Measurements from ENCODE around the gene MISP. TPM values are rescaled to one million over a fixed set of nuclear protein-coding genes. Genes with fewer than 3 reads are reported as not detected.
A peak's percentile ranks its signal among the peaks of the same experiment; 100 is the strongest.

Gene MISP
- total and polyA plus RNA-seq, 9 of the 15 experiments (the other 6 are each of a cell fraction or from before 2014, with no cell fraction given), result 0.04 to 0.29 (median 0.05) TPM; not detected in 5

DNA sequence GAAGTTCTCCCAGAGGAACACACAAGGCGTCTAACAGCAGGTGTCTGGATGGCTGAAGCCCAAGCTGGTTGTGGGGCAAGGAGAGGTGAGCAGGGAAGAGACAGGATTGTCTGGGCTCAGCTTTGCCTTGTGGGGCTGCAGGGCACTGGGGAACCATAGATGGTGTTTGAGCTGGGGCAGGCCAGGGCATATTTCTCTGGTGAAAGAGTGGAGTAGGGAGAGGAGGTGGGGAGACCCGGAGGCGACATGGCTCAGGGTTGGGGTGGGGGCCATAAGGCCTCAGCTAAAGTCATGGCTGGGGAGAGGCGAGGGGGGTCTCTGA, 47.6 kb upstream of the MISP start (continued):
- TF ChIP-seq, protein P1, sequence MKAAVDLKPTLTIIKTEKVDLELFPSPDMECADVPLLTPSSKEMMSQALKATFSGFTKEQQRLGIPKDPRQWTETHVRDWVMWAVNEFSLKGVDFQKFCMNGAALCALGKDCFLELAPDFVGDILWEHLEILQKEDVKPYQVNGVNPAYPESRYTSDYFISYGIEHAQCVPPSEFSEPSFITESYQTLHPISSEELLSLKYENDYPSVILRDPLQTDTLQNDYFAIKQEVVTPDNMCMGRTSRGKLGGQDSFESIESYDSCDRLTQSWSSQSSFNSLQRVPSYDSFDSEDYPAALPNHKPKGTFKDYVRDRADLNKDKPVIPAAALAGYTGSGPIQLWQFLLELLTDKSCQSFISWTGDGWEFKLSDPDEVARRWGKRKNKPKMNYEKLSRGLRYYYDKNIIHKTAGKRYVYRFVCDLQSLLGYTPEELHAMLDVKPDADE (conservative IDR thresholded peaks at IDR 0.05; ENCODE audit: control insufficient read depth, low read depth, low read length), result no peak
- TF ChIP-seq, protein P2, sequence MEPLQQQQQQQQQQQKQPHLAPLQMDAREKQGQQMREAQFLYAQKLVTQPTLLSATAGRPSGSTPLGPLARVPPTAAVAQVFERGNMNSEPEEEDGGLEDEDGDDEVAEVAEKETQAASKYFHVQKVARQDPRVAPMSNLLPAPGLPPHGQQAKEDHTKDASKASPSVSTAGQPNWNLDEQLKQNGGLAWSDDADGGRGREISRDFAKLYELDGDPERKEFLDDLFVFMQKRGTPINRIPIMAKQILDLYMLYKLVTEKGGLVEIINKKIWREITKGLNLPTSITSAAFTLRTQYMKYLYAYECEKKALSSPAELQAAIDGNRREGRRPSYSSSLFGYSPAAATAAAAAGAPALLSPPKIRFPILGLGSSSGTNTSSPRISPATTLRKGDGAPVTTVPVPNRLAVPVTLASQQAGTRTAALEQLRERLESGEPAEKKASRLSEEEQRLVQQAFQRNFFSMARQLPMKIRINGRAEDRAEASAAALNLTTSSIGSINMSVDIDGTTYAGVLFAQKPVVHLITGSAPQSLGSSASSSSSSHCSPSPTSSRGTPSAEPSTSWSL (CRISPR knock-in tag; IDR thresholded peaks at IDR 0.05; ENCODE audit: borderline replicate concordance), result no peak
- TF ChIP-seq, protein P3, sequence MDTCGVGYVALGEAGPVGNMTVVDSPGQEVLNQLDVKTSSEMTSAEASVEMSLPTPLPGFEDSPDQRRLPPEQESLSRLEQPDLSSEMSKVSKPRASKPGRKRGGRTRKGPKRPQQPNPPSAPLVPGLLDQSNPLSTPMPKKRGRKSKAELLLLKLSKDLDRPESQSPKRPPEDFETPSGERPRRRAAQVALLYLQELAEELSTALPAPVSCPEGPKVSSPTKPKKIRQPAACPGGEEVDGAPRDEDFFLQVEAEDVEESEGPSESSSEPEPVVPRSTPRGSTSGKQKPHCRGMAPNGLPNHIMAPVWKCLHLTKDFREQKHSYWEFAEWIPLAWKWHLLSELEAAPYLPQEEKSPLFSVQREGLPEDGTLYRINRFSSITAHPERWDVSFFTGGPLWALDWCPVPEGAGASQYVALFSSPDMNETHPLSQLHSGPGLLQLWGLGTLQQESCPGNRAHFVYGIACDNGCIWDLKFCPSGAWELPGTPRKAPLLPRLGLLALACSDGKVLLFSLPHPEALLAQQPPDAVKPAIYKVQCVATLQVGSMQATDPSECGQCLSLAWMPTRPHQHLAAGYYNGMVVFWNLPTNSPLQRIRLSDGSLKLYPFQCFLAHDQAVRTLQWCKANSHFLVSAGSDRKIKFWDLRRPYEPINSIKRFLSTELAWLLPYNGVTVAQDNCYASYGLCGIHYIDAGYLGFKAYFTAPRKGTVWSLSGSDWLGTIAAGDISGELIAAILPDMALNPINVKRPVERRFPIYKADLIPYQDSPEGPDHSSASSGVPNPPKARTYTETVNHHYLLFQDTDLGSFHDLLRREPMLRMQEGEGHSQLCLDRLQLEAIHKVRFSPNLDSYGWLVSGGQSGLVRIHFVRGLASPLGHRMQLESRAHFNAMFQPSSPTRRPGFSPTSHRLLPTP (IDR thresholded peaks at IDR 0.05; ENCODE audit: borderline replicate concordance, extremely low read depth, insufficient read length), result no peak
- TF ChIP-seq, protein P4, sequence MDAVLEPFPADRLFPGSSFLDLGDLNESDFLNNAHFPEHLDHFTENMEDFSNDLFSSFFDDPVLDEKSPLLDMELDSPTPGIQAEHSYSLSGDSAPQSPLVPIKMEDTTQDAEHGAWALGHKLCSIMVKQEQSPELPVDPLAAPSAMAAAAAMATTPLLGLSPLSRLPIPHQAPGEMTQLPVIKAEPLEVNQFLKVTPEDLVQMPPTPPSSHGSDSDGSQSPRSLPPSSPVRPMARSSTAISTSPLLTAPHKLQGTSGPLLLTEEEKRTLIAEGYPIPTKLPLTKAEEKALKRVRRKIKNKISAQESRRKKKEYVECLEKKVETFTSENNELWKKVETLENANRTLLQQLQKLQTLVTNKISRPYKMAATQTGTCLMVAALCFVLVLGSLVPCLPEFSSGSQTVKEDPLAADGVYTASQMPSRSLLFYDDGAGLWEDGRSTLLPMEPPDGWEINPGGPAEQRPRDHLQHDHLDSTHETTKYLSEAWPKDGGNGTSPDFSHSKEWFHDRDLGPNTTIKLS (IDR thresholded peaks at IDR 0.05; ENCODE audit: borderline replicate concordance, low read depth), result no peak; the same call in 1 of the 2 replicates
- TF ChIP-seq SRSF1 (IDR thresholded peaks at IDR 0.05; ENCODE audit: low read depth, low read length) (no peak), ARNT (IDR thresholded peaks at IDR 0.05) (peak in 1 of 2 experiments; percentile 68; a peak in 1 of 4 replicates), PRMT5 (CRISPR knock-in tag; IDR thresholded peaks at IDR 0.05) (no peak), POLR3G (IDR thresholded peaks at IDR 0.05; ENCODE audit: extremely low read depth, insufficient read length, insufficient replicate concordance) (no peak), PYGO2 (tag; IDR thresholded peaks at IDR 0.05) (no peak)
- TF ChIP-seq, protein P5, sequence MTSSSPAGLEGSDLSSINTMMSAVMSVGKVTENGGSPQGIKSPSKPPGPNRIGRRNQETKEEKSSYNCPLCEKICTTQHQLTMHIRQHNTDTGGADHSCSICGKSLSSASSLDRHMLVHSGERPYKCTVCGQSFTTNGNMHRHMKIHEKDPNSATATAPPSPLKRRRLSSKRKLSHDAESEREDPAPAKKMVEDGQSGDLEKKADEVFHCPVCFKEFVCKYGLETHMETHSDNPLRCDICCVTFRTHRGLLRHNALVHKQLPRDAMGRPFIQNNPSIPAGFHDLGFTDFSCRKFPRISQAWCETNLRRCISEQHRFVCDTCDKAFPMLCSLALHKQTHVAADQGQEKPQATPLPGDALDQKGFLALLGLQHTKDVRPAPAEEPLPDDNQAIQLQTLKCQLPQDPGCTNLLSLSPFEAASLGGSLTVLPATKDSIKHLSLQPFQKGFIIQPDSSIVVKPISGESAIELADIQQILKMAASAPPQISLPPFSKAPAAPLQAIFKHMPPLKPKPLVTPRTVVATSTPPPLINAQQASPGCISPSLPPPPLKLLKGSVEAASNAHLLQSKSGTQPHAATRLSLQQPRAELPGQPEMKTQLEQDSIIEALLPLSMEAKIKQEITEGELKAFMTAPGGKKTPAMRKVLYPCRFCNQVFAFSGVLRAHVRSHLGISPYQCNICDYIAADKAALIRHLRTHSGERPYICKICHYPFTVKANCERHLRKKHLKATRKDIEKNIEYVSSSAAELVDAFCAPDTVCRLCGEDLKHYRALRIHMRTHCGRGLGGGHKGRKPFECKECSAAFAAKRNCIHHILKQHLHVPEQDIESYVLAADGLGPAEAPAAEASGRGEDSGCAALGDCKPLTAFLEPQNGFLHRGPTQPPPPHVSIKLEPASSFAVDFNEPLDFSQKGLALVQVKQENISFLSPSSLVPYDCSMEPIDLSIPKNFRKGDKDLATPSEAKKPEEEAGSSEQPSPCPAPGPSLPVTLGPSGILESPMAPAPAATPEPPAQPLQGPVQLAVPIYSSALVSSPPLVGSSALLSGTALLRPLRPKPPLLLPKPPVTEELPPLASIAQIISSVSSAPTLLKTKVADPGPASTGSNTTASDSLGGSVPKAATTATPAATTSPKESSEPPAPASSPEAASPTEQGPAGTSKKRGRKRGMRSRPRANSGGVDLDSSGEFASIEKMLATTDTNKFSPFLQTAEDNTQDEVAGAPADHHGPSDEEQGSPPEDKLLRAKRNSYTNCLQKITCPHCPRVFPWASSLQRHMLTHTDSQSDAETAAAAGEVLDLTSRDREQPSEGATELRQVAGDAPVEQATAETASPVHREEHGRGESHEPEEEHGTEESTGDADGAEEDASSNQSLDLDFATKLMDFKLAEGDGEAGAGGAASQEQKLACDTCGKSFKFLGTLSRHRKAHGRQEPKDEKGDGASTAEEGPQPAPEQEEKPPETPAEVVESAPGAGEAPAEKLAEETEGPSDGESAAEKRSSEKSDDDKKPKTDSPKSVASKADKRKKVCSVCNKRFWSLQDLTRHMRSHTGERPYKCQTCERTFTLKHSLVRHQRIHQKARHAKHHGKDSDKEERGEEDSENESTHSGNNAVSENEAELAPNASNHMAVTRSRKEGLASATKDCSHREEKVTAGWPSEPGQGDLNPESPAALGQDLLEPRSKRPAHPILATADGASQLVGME (CRISPR knock-in tag; IDR thresholded peaks at IDR 0.05), result no peak
- TF ChIP-seq, protein P6, sequence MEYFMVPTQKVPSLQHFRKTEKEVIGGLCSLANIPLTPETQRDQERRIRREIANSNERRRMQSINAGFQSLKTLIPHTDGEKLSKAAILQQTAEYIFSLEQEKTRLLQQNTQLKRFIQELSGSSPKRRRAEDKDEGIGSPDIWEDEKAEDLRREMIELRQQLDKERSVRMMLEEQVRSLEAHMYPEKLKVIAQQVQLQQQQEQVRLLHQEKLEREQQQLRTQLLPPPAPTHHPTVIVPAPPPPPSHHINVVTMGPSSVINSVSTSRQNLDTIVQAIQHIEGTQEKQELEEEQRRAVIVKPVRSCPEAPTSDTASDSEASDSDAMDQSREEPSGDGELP (CRISPR knock-in tag; IDR thresholded peaks at IDR 0.05; ENCODE audit: borderline replicate concordance), result no peak
- TF ChIP-seq, protein P7, sequence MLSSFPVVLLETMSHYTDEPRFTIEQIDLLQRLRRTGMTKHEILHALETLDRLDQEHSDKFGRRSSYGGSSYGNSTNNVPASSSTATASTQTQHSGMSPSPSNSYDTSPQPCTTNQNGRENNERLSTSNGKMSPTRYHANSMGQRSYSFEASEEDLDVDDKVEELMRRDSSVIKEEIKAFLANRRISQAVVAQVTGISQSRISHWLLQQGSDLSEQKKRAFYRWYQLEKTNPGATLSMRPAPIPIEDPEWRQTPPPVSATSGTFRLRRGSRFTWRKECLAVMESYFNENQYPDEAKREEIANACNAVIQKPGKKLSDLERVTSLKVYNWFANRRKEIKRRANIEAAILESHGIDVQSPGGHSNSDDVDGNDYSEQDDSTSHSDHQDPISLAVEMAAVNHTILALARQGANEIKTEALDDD (IDR thresholded peaks at IDR 0.05), result no peak
